GM19238 (cell line): Measurements from ENCODE around the gene ALG8.
A peak's percentile ranks its signal among the peaks of the same experiment; 100 is the strongest.

Experiments
- DNase-seq: peaks from one replicate; pipeline ENCODE4 v3.0.0; 2011; ENCODE audit warnings: low spot score; ENCODE audit not compliant: insufficient read length

The ALG8 gene

GRCh38 chr11:78160557-78160956 lies 21.1 kb upstream of the ALG8 start:
- DNase-seq, result no peak

GRCh38 chr11:78158987-78159652 lies 19.7 kb upstream of the ALG8 start:
- no peak for DNase-seq

- no peak for DNase-seq
These were observed 16.9 kb upstream of the ALG8 start for GRCh38 chr11:78156127-78156844.

- no peak for DNase-seq
These were observed 12.4 kb upstream of the ALG8 start for GRCh38 chr11:78151804-78152203.

DNA sequence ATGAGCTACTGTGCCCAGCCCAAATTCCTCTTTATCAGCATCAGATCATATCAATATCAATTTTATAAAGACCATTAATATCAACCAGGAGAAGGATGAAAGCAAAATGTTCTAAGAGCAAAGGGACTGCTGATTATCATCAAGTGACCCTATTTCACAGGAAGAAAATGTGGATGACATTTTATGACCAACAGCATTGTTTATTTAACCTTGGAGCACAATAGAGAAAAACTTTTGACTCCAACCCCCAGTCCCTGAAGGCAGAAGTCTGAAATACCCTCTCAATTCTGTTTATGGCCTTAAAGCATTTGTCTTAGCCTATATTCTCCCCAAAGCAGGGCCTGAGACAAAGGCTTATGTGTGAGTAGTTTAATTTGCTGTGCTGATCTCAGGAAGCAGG lies 11.3 kb upstream of the ALG8 start:
- no peak for DNase-seq

DNA sequence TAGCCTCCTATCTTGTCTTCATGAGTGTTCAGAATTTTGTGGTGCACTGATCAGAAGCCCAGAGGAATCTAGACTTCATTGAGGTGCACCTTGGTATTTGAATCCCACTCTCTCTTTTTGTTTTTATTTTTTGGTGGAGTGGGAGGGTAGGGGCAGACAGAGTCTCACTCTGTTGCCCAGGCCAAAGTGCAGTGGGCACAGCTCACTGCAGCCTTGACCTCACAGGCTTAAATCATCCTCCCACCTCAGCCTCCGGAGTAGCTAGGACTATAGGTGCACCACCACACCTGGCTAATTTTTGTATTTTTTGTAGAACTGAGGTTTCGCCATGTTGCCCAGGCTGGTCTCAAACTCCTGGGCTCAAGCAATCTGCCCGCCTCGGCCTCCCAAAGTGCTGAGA lies 10.9 kb upstream of the ALG8 start:
- DNase-seq, result no peak

GRCh38 chr11:78149646-78150045 lies 10.2 kb upstream of the ALG8 start:
- DNase-seq, result no peak

DNA sequence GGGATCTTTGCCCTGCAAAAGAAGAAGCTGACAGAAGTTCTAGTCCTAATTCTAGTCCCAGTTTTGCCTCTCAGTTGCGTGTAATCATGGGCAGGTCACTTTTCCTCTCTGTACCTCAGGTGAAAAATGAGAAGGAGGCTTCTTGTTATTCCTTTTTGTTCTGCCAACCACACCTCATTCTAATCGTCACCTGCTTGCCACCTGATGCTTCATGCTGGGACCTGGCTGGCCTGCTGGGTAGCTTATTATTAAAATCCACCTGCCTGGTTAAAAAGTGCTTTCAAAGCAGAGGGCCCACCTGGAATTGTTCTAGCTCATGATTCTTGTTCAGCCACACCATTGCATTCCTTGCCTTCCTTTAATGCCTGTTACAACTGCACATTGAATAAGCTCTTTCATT lies 8.4 kb upstream of the ALG8 start:
- DNase-seq, result no peak

GRCh38 chr11:78145511-78146025 lies 6.1 kb upstream of the ALG8 start:
- no peak for DNase-seq

DNA sequence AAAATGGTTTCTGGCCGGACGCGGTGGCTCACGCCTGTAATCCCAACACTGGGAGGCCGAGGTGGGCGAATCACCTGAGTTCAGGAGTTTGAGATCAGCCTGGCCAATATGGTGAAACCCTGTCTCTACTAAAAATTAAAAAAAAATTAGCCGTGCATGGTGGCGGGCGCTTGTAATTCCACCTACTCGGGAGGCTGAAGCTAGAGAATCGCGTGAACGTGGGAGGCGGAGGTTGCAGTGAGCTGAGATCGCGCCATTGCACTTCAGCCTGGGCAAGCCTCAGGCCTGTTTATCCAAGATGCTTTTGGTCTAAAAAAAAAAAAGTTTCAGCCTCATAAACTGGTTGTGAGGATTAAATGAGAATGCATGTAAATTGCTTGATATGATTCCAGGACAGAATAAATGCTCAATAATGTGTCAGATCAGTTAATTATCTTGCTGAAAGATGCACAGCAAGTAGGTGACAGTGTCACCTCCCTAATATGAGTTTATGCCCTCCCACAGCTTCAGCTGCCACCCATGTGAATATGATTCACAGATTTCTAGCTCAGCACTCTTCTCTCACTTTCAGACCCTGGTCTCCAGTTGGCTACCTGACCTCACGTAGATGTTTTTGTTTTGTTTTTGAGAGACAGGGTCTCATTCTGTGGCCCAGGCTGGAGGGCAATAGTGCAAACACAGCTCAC lies 1.1 kb upstream of the ALG8 start:
- no peak for DNase-seq

DNA sequence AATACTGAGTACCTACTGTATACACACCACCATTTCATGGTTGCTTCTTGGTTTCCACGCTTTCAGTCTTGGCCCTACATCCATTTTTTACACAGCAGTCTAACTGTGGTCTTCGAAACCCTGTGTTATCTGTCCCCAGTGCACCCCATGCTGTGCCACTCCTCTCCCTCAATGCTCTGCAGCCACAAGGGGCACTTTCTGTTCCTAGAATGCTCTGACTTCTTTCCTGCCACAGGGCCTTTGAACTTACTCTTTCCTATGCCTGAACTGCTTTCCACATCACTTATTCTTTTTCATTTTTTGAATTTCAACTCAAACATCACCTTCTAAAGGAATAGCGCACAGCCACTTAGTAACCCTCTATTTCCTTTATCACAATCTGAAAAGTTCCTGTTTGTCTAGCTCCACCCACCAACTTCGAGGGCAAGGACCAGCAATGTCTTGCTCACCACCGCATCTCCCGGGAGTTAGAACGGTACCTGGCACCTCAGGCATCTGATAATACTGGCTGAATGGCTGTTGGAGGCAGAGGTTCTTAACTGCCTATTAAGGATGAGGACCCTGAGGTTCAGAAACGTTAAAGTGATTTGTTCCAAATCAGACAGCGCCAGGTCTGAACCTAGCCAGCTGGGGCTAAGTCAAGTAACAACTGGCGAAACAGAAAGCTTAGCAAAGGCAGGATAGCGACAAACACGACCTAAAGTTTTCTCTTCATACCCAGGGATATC lies 568 bp downstream of the ALG8 start:
- peak; percentile 15 for DNase-seq

GRCh38 chr11:78138291-78138690 lies 1.1 kb downstream of the ALG8 start:
- no peak for DNase-seq

- no peak for DNase-seq
These were observed 7.0 kb downstream of the ALG8 start for GRCh38 chr11:78132475-78132874.

DNA sequence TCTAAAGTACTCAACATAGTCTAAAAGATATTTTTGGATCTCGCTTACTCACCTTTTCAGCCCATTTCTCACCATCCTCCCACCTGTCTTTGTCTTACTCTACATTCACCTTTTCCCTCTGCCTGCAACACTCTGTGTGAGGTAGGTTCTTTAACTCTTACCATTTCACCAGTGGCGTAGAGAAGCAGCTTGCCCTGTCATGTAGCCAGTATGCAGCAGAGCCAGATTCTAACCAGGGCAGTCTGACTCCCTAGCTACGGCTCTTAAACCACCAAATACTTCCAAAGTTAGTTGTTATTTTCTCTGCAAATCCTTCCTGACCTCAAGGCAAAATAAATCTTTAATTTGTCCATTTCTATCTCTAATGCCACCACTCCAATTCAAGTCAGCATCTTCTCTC lies 7.5 kb downstream of the ALG8 start:
- DNase-seq, result no peak

DNA sequence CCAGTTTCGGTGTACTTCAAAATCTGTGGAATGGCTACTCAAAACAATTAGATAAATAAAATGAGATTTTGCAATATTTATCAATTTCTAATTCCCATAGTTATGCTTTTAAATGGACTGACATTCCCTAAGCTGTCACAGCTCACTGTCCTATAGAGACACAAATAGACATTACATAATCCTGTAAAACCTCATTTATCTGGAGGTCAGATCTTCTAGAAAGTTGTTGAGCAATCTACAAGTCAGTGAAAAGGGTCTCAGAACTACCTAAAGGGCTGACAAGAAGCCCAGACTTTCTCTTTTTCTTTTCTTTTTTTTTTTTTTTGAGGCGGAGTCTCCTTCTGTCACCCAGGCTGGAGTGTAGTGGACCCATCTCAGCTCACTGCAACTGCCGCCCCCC lies 12.0 kb downstream of the ALG8 start:
- no peak for DNase-seq

- peak; percentile 6 for DNase-seq
These were observed 26.7 kb downstream of the ALG8 start for GRCh38 chr11:78112582-78113275.

DNA sequence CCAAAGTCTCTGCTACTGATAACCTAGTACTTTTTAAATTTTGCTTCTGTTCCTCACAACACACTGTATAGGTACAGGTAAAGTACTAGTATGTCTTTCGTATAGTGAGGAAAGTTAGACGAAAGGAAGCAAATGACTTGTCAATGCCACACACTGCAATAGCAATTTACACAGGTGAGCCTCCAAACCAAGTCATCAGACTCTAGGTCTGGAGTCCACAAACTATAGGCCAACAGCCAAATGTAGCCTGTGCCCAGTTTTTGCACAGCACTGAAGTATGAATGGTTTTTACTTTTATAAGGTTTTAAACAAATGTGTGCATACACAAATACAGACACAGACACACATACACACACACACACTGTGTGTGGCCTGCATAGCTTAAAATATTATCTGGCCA lies 28.1 kb downstream of the ALG8 start:
- no peak for DNase-seq

DNA sequence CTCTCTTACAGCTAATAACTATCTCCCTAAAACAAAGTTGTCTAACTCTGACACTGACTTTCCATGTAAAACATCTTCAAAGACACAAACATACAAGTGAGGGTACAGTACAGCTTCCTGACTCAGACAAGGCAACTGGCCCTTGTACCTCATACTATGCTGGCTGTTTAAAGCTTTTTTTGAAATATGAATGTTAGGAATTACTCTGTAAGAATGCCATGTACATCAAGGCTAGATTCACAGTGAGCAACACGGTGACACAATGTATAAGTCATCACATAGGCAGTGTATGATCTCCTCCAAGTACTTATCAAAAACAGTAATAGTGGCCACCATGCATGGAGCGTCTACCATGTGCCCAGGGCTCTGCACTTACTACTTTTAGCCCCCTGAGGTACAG lies 28.6 kb downstream of the ALG8 start:
- no peak for DNase-seq

DNA sequence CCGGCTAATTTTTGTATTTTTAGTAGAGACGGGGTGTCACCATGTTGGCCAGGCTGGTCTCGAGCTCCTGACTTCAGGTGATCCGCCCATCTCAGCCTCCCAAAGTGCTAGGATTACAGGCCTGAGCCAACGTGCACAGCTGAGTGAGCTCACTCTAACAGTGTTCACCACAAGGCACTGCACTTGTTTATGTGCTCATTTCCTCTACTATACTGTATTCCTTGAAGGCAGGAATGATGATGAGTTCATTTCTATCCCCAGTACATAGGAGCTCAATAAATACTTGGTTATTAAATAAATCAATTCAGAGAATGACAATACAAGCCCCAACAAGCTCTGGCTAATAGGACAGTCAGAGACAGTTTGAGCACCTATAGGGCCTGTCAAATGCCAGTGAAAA lies 29.1 kb downstream of the ALG8 start:
- DNase-seq, result no peak

GRCh38 chr11:78109081-78110015 lies 30.1 kb downstream of the ALG8 start:
- no peak for DNase-seq
